ENCODE measurements around the gene ITGA7.

DNA sequence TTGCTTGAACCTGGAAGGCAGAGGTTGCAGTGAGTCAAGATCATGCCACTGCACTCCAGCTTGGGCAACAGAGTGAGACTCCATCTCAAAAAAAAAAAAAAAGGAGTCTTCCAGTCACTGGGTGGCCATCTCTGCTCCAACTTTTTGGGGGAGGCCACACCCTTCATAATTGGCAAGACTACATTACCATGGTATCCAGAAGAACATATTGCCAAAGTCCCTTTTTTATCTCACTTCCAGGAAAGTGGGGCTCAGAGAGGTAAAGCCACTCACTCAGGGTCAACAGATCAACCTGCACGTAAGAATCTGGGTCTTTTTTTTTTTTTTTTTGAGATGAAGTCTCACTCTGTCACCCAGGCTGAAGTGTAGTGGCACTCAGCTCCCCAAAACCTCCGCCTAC lies 26.2 kb upstream of the ITGA7 start:
- TF ChIP-seq MXI1 (conservative IDR thresholded peaks at IDR 0.05; ENCODE audit: poor library complexity, severe bottlenecking): no peak
- TF ChIP-seq, protein P1, sequence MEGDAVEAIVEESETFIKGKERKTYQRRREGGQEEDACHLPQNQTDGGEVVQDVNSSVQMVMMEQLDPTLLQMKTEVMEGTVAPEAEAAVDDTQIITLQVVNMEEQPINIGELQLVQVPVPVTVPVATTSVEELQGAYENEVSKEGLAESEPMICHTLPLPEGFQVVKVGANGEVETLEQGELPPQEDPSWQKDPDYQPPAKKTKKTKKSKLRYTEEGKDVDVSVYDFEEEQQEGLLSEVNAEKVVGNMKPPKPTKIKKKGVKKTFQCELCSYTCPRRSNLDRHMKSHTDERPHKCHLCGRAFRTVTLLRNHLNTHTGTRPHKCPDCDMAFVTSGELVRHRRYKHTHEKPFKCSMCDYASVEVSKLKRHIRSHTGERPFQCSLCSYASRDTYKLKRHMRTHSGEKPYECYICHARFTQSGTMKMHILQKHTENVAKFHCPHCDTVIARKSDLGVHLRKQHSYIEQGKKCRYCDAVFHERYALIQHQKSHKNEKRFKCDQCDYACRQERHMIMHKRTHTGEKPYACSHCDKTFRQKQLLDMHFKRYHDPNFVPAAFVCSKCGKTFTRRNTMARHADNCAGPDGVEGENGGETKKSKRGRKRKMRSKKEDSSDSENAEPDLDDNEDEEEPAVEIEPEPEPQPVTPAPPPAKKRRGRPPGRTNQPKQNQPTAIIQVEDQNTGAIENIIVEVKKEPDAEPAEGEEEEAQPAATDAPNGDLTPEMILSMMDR (IDR thresholded peaks at IDR 0.05; ENCODE audit: poor library complexity, severe bottlenecking): no peak
- TF ChIP-seq EZH2 (IDR thresholded peaks at IDR 0.05; ENCODE audit: borderline replicate concordance, insufficient read depth, low read length, poor library complexity, severe bottlenecking): no peak
- TF ChIP-seq SMC3 (conservative IDR thresholded peaks at IDR 0.05; ENCODE audit: poor library complexity): no peak
- TF ChIP-seq POLR2AphosphoS5 (IDR thresholded peaks at IDR 0.05): no peak
- no peak for TF ChIP-seq RAD21 (conservative IDR thresholded peaks at IDR 0.05)

Measured in neural cell (in vitro differentiated cells).